Measurements from ENCODE around the gene ZYX.

DNA sequence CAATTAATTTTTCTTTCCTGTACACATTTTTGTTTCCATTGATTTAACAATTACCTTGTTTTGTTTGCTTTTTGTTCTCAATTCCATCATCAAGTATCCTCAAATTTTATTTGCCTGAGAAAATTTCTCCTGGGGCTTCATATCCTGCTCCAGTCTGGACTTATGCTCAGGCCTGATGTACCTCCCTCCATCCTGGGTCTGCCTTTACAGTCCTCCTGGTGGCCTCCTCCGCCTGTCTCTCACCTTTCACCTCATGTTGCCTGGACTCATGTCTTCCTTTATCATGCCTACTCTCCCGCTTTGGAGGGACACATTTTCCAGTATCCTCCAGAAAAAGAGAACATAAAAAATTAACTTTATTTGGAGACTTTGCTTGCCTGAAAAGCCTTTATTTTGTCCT is 50.0 kb downstream of the ZYX start:
- TF ChIP-seq, protein P1, sequence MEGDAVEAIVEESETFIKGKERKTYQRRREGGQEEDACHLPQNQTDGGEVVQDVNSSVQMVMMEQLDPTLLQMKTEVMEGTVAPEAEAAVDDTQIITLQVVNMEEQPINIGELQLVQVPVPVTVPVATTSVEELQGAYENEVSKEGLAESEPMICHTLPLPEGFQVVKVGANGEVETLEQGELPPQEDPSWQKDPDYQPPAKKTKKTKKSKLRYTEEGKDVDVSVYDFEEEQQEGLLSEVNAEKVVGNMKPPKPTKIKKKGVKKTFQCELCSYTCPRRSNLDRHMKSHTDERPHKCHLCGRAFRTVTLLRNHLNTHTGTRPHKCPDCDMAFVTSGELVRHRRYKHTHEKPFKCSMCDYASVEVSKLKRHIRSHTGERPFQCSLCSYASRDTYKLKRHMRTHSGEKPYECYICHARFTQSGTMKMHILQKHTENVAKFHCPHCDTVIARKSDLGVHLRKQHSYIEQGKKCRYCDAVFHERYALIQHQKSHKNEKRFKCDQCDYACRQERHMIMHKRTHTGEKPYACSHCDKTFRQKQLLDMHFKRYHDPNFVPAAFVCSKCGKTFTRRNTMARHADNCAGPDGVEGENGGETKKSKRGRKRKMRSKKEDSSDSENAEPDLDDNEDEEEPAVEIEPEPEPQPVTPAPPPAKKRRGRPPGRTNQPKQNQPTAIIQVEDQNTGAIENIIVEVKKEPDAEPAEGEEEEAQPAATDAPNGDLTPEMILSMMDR (IDR thresholded peaks at IDR 0.05), result no peak
- no peak for TF ChIP-seq FOXK1 (CRISPR knock-in tag; IDR thresholded peaks at IDR 0.05)

Measured in WTC11 (cell line).